ENCODE measurements around the gene SH3BP5. TPM values are rescaled to one million over a fixed set of nuclear protein-coding genes. Genes with fewer than 3 reads are reported as not detected.
A peak's percentile ranks its signal among the peaks of the same experiment; 100 is the strongest.

SH3BP5 gene
- total RNA-seq, 1 experiment from 2014 or later = 13.9 TPM

DNA sequence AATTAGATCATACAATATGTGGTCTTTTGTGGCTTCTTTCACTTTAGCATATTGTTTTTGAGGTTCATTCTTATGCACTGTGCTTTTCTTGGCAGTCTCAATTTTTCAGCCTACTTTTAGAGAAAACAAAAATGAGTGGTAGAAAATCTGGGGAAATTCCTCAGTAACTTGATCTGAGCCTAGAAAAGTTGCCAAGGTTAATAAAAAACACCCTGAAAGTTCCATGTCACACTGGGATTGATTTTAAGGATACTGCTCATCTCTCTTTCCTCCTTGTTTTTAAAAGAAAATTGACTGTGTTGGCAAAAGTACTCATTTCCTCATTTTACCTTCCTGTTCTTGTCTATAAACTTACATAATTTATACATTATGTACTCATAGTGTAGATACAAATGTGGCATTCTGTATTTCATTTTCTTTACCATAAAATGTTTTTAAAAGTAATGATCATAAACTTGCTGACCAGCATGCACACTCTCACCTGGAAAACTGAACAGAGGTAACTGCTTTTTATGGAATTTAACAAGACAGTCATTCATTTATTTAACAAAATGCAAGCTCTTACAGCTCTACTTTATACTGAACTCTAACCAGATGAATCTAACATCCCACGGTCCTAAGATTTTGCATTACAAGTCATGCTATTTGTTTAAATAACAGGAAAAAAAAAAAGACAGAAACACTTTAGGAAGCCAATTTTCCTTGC is 28.6 kb upstream of the SH3BP5 start:
- no peaks in the 10 kb centered on the region for H3K9me3 ChIP-seq (ENCODE audit: control insufficient read depth in 1 of 2, insufficient read depth in 1 of 2, low read depth in 1 of 2, low read length in 2 of 2)
- no peak overlapping the region for H3K27ac ChIP-seq (ENCODE audit: low read depth, low read length)
- H3K36me3 ChIP-seq (ENCODE audit: control insufficient read depth in 1 of 2, insufficient read depth in 2 of 2, low read length in 2 of 2) = no peaks in the 10 kb centered on the region
- H2AFZ ChIP-seq (ENCODE audit: low read depth, low read length, poor library complexity, severe bottlenecking) = peak overlapping the region; percentile 95
- DNase-seq (ENCODE audit: low read depth, low spot score) (no peak), ATAC-seq (no peak)
- intact Hi-C loops (cut with micrococcal nuclease) = no loop called here
- no peaks in the 10 kb centered on the region for H3K9me2 ChIP-seq (ENCODE audit: insufficient read depth)
- RAD21 ChIA-PET (ENCODE audit: low non-redundant PET in 1 of 2, low total read pairs in 2 of 2, uncharacterized antibody in 2 of 2, unreplicated experiment in 2 of 2) = no interaction called here
- no peak for TF ChIP-seq POLR2AphosphoS5 (IDR thresholded peaks at IDR 0.05; ENCODE audit: low read depth, low read length)
- no peak for TF ChIP-seq CTCF (IDR thresholded peaks at IDR 0.05 in 2 of 3, conservative IDR thresholded peaks at IDR 0.05 in 1 of 3; ENCODE audit: borderline replicate concordance in 1 of 3, insufficient read depth in 1 of 3, low read depth in 2 of 3, low read length in 2 of 3)
- no peak for TF ChIP-seq FOSL1 (IDR thresholded peaks at IDR 0.05; ENCODE audit: low read depth)
- no peak for TF ChIP-seq ZNF274 (IDR thresholded peaks at IDR 0.05; ENCODE audit: low read depth, low read length)
- no peak for TF ChIP-seq EZH2 (IDR thresholded peaks at IDR 0.05)
- no peak for TF ChIP-seq YY1 (IDR thresholded peaks at IDR 0.05; ENCODE audit: extremely low read depth, insufficient replicate concordance, low read depth, low read length)
- TF ChIP-seq, protein P1, sequence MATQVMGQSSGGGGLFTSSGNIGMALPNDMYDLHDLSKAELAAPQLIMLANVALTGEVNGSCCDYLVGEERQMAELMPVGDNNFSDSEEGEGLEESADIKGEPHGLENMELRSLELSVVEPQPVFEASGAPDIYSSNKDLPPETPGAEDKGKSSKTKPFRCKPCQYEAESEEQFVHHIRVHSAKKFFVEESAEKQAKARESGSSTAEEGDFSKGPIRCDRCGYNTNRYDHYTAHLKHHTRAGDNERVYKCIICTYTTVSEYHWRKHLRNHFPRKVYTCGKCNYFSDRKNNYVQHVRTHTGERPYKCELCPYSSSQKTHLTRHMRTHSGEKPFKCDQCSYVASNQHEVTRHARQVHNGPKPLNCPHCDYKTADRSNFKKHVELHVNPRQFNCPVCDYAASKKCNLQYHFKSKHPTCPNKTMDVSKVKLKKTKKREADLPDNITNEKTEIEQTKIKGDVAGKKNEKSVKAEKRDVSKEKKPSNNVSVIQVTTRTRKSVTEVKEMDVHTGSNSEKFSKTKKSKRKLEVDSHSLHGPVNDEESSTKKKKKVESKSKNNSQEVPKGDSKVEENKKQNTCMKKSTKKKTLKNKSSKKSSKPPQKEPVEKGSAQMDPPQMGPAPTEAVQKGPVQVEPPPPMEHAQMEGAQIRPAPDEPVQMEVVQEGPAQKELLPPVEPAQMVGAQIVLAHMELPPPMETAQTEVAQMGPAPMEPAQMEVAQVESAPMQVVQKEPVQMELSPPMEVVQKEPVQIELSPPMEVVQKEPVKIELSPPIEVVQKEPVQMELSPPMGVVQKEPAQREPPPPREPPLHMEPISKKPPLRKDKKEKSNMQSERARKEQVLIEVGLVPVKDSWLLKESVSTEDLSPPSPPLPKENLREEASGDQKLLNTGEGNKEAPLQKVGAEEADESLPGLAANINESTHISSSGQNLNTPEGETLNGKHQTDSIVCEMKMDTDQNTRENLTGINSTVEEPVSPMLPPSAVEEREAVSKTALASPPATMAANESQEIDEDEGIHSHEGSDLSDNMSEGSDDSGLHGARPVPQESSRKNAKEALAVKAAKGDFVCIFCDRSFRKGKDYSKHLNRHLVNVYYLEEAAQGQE (IDR thresholded peaks at IDR 0.05; ENCODE audit: low read depth) = no peak
- no peak for TF ChIP-seq EGR1 (IDR thresholded peaks at IDR 0.05; ENCODE audit: low read depth)
- TF ChIP-seq POLR2A (IDR thresholded peaks at IDR 0.05; ENCODE audit: borderline replicate concordance, extremely low read depth, insufficient read depth, insufficient read length) = no peak
- no peak for TF ChIP-seq TCF7L2 (IDR thresholded peaks at IDR 0.05; ENCODE audit: borderline replicate concordance, extremely low read depth, insufficient read depth, insufficient read length)
- no peaks in the 10 kb centered on the region for H3K79me2 ChIP-seq (ENCODE audit: insufficient read depth, low read length)
- H3K4me2 ChIP-seq (ENCODE audit: low read length) = peak overlapping the region; percentile 55
- H3K4me1 ChIP-seq (ENCODE audit: control insufficient read depth in 1 of 2, insufficient read depth in 2 of 2, low read length in 2 of 2) = peaks cover 10 to 36% of the 10 kb centered on the region in 2 experiments
- CTCF ChIA-PET = interaction anchor here (1.1 kb wide), 1 partner anchor 45 kb away, joined by 3 read pairs; no protein-coding TSS in a partner anchor
- H4K20me1 ChIP-seq (ENCODE audit: insufficient read depth) = no peaks in the 10 kb centered on the region
- POLR2A ChIA-PET = no interaction called here
- H3K4me3 ChIP-seq (replicated peaks in 1 of 2; ENCODE audit: low read depth in 1 of 2, low read length in 2 of 2) = peak overlapping the region in 1 of 2 experiments; percentile 12; a peak in 1 of 4 replicates
- peak overlapping the region; percentile 54 for H3K9ac ChIP-seq (ENCODE audit: low read length)
- no TSS peak for BruUV-seq (replicated peaks)
- no peaks in the 10 kb centered on the region for H3K27me3 ChIP-seq (ENCODE audit: insufficient read depth, low read length)
